ENCODE data around the gene LIFR. TPM values are rescaled to one million over a fixed set of nuclear protein-coding genes. Genes with fewer than 3 reads are reported as not detected.
"Not testable (repeated sequence)": the region's sequence is repeated elsewhere in the genome, so short reads cannot be mapped to it uniquely, and the experiment has no call there.

The LIFR gene
- polyA plus RNA-seq, 4 donors = 72.3 to 87.7 (median 81.4) TPM

- no peak for DNase-seq (ENCODE audit: low read depth in 4 of 4, low spot score in 3 of 4)
These were observed 27.1 kb upstream of the LIFR start for GRCh38 chr5:38583500-38583899.

- DNase-seq (ENCODE audit: low read depth in 4 of 4, low spot score in 3 of 4) = no peak
These were observed 26.5 kb upstream of the LIFR start for GRCh38 chr5:38582975-38583319.

GRCh38 chr5:38582293-38582974, 26.0 kb upstream of the LIFR start:
- DNase-seq (ENCODE audit: low read depth in 4 of 4, low spot score in 3 of 4) = no peak

GRCh38 chr5:38581597-38581996, 25.2 kb upstream of the LIFR start:
- DNase-seq (ENCODE audit: low read depth in 4 of 4, low spot score in 3 of 4) = no peak

- DNase-seq (ENCODE audit: low read depth in 4 of 4, low spot score in 3 of 4) = no peak
These were observed 22.7 kb upstream of the LIFR start for GRCh38 chr5:38579105-38579504.

- DNase-seq (ENCODE audit: low read depth in 4 of 4, low spot score in 3 of 4) = no peak
These were observed 20.7 kb upstream of the LIFR start for GRCh38 chr5:38576961-38577684.

- DNase-seq (ENCODE audit: low read depth in 4 of 4, low spot score in 3 of 4) = no peak
These were observed 20.0 kb upstream of the LIFR start for GRCh38 chr5:38576442-38576841.

- no peak for DNase-seq (ENCODE audit: low read depth in 4 of 4, low spot score in 3 of 4)
These were observed 19.0 kb upstream of the LIFR start for GRCh38 chr5:38575476-38575875.

GRCh38 chr5:38574009-38574408, 17.6 kb upstream of the LIFR start:
- DNase-seq (ENCODE audit: low read depth in 4 of 4, low spot score in 3 of 4) = no peak

- no peak for DNase-seq (ENCODE audit: low read depth in 4 of 4, low spot score in 3 of 4)
These were observed 17.1 kb upstream of the LIFR start for GRCh38 chr5:38573521-38573920.

GRCh38 chr5:38569180-38569579, 12.7 kb upstream of the LIFR start:
- DNase-seq (ENCODE audit: low read depth in 4 of 4, low spot score in 3 of 4) = no peak

GRCh38 chr5:38567306-38567705, 10.9 kb upstream of the LIFR start:
- not testable (repeated sequence) for DNase-seq (ENCODE audit: low read depth in 4 of 4, low spot score in 3 of 4)

- DNase-seq (ENCODE audit: low read depth in 4 of 4, low spot score in 3 of 4) = no peak
These were observed 7.2 kb upstream of the LIFR start for GRCh38 chr5:38563624-38564023.

- DNase-seq (ENCODE audit: low read depth in 4 of 4, low spot score in 3 of 4) = no peak
These were observed 6.2 kb upstream of the LIFR start for GRCh38 chr5:38562444-38563210.

GRCh38 chr5:38559428-38559827, 3.0 kb upstream of the LIFR start:
- no peak for DNase-seq (ENCODE audit: low read depth in 4 of 4, low spot score in 3 of 4)

- no peak for DNase-seq (ENCODE audit: low read depth in 4 of 4, low spot score in 3 of 4)
These were observed 1.3 kb upstream of the LIFR start for GRCh38 chr5:38557792-38558191.

- DNase-seq (ENCODE audit: low read depth in 4 of 4, low spot score in 3 of 4) = no peak
These were observed 863 bp upstream of the LIFR start for GRCh38 chr5:38557308-38557710.

GRCh38 chr5:38556088-38556598, 303 bp downstream of the LIFR start:
- no peak for DNase-seq (ENCODE audit: low read depth in 4 of 4, low spot score in 3 of 4)

- DNase-seq (ENCODE audit: low read depth in 4 of 4, low spot score in 3 of 4) = no peak
These were observed 925 bp downstream of the LIFR start for GRCh38 chr5:38555354-38556087.

GRCh38 chr5:38554861-38555260, 1.6 kb downstream of the LIFR start:
- DNase-seq (ENCODE audit: low read depth in 4 of 4, low spot score in 3 of 4) = no peak

GRCh38 chr5:38554403-38554802, 2.0 kb downstream of the LIFR start:
- DNase-seq (ENCODE audit: low read depth in 4 of 4, low spot score in 3 of 4) = no peak
